HCEC 1CT (cell line): Measurements from ENCODE around the gene MBP.
A peak's percentile ranks its signal among the peaks of the same experiment; 100 is the strongest.

Experiments used
- DNase-seq: peaks from one replicate; pipeline ENCODE4 v3.0.0-alpha.2; 2017

MBP gene

GRCh38 chr18:77132369-77133050, at the start of gene MBP:
TSS of gene MBP (minus strand) at chr18:77132783. CDS start at chr18:77105261, 27,522 bp downstream.
- DNase-seq: no peak

DNA sequence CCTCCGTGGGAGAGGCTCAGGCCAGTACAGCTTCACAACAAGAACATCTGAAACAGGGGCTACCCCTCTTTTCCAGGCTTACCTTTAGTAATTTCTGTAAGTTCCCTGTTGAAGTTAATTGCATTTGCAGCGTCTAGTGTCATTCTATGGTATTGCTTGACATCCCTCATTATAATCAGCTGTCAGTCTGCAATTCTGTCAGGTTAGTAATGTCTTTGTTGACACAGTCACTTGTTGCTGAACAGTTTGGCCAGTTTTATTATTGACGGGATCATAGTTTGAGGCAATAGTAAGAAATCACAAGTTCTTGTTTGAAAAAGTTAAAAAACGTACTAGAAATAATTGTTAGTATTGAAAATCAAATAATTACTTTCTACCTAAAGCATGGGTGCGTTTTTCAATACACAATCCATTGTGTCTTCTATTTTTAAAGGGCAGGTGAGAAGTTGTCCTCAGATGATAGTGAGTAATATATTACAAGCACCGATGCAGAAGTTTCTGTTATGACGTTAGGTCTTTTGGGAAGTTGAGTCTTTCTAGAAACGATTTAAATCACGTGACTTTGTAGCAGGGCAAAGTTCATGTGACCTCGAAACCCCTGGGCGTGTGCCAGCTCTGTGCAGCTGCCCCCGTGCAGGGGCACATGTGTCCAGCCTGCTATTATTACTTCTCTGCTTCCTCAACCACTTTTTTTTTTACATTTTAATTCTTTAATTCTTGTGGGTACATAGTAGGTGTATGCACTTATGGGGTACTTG, 49.5 kb upstream of the MBP start:
- DNase-seq: no peak

GRCh38 chr18:77178559-77178958, 46.0 kb upstream of the MBP start:
- DNase-seq: no peak

DNA sequence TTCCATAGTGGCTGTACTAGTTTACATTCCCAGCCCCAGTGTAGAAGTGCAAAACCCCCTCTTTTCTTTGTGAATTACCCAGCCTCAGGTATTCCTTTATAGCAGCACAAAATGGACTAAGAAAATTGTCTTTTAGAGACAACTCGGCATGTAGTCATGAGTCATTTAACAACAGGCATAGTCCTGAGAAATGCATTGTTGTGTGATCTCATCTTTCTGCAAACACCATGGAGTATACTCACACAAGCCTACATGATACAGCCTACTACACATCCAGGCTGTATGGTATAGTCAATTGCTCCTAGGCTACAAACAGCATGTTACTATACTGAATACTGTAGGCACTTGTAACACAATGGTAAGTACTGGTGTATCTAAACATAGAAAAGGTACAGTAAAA, 44.4 kb upstream of the MBP start:
- DNase-seq: peak; percentile 45

GRCh38 chr18:77173275-77174030, 40.9 kb upstream of the MBP start:
- no peak for DNase-seq

DNA sequence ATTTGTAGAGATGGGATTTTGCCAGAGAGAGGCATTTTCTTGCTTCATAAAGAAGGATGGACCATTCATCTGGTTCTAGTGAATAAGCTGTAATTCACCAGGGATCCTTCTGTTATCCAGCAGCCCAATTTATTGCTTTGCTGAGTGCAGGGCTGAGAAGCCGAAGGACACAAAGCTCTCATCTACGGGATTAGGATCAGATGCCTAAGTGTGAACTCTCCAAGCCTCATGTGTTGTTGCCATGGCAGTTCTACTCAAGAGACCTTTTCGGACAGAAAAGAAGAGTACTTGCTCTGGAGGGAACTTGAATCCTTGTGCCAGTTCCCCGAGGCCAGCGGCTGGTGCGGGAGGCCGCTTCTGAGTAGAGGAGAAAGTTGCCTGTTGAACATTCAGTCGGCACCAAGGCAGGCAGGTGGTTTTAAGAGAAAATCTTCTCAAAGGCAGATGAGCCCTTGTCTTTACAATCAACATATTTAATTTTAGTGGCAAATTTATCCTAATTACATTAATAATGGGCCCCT, 38.4 kb upstream of the MBP start:
- no peak for DNase-seq

- no peak for DNase-seq
Measured at GRCh38 chr18:77168811-77169311, 36.3 kb upstream of the MBP start.

DNA sequence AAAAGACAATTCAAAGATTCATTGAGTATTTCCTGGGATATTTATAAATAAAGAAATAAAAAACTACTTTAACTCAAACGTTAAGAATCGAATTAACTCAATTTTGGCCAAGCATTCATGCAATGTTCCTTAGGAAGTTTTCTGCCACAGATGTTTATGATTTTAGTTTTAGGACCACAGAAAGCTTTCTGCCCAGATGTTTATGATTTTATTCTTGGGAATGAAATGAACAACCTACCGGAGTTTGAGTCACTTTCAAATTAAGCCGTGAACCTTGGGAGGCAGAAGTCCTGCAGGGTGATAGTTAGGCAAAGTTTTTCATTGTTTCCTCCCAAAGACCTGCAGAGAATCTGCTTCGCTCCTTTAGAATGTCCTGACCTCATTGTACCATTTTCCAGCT, 34.7 kb upstream of the MBP start:
- no peak for DNase-seq

DNA sequence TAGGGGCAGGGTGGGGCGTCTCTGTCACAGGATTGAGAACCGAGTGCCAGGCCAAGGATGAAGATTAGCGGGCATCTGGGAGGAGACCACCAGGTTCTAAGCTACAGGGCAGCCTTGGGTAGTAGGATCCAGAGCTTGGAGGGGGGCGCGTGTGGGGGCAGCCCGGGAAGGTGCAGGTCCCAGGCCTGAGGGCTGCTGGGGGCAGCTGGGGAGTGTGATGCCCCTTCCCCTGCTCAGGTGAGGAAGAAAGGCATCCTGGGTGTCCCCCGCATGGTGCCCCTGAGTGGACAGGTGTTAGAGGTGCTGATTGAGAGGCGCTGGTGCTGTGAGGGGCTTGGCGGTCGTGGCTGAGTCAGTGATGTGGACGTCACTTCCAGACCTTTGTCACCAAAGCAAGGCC, 33.9 kb upstream of the MBP start:
- no peak for DNase-seq

DNA sequence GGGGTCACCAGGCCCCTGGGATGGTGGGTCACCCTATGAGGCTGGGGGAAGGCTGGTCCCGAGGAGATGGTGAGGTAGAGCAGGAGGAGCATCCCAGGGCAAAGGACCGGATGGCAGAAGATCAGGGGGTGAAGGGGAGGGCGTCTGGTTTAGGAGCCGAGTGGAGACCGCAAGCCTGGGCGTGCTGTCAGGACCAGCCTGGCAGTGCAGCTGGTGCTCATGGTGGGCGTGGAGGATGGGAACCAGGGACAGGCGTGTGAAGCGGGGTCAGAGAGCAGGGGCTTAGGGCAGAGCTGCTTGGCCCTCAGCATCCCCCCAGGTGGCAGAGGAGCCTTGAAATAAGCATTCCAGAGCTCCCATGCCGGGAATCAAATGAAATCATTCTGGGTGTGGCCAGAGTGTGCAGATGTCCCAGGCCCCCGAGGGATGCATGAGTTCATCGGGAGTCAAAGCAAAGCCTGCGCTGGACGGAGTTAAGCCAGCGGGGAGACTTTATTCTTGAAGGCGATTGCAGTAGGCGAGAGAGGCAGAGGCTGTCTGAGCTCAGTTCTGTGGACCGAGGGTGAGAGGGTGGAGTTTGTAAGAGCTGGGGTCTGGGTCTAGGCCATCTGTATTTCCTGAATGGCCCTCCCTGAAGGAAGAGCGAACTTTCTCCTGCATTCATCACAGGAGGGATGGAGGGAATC, 33.1 kb upstream of the MBP start:
- no peak for DNase-seq

DNA sequence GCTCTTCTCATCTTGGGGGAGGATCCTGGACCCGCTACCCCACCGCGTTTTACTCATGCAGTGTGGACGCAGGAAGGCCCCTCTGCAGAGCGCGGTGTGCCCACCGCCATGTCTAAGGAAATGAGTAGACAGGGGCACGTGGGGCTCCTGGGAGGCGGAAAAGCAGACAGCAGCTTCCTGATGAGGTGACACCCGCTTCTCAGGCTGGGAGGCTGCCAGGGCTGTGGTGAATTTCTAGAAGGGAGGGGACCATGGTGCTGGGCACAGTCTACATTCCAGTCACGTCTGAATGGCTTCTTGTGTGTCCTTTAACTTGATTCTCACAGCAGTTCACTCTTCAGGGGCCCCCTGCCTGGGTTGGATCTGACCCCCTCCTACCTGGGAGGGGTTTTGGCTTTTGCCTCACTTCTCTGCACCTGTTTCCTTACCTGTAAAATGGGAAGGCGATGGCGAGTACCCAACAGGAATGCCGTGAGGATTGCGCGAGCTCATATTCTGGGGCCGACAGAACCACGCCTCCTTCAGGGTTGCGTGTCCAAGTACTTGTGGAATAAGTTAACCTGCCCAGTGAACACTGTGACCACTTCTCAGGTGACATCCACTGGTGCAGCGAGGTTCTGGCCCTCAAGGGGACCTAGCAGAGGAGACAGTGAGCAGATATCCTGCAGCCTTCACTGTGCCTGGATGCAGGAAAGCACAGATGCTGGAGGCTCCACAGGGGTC, 32.3 kb upstream of the MBP start:
- no peak for DNase-seq

DNA sequence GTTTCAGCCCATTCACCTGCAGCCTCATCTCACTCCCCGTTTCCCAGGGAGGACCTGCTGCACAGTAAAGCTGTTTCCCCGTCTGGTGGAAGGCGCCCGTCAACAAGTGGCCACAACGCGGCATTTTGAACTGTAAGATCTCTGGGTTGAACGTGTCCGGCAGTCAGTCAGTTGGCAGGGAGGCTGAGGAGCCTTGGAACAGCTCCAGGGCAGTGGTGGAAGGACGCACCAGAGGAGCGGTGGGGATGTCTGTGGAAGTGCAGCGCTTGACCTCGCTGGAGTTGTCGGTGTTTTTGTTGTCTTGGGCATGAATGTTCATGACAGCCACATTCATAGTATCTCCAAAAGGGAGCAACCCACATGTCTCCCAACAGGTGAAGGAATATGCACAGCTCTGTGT, 31.4 kb upstream of the MBP start:
- DNase-seq: no peak

DNA sequence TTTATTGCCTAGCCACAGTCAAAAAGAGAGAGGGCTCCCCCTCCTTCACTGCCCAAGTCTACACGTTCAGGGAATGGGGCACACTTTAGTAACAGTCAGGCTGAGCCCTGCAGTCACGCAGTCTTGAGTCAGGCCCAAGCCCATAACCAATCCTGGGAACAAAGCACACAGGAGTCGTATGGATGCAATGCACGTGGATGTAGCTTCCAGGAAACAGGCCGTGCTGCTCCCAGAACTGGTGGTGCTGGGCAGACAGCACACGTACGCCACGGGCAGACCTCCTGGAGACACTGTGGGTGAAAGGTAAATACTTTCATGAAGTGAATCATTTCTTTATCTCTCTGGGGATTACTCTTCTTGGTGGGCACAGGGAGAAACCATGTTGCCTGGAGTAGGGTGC, 30.0 kb upstream of the MBP start:
- DNase-seq: no peak

DNA sequence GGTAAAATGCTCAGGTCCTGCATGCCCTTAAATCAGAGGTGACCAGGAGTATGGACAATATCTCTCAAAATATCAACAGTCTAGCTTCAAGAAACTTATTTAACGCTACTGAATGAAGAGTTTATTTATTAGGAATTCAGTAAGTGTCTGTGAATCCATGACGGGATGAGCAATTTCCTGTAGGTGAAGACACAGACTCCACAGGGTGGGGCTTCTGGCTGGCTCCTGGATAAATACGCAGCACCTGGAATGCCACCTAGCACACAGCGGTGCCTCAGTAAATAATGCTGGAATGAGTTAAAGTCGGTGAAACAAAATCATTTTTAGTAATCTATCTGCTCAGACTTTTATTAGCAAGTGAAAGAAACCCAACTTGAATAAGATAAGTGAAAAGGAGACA, 29.4 kb upstream of the MBP start:
- no peak for DNase-seq

- DNase-seq: no peak
Measured at GRCh38 chr18:77161383-77161782, 28.8 kb upstream of the MBP start.

DNA sequence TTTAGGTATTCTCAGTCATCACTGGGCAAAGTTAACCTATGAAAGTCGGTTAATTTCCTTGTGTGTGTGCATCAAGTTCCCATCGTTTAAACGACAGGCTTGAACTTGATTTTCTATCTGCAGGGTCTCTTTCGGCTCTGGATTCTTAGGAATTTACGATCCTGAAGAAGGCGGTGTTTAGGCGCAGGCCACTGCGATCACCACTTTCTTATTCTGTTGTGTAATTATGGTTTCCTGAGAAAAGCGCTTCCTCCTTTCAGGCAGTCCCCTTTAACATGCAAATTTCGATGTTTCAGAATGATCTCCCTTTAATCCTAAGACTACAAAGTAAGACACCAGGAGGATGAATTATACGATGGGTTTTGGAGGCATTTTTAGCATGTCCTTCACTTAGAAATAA, 27.9 kb upstream of the MBP start:
- no peak for DNase-seq

DNA sequence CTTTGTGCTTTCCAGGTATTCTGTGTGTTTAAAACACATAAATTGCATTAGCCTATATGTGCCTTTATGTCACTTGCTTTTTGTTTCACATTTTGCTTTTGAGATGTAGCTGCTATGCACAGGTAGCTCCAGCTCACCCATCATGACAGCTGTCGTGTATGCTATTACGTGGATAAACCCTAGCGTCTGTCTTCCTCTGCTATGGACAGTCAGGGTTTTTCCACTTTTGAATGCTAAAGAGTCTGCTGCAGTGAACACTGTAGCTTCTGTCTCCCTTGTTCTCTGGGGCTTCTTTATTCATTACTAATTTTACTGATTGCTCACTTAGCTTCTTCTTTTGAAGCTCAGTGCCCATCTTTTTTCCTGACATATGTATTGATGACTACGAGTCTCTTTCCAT, 24.7 kb upstream of the MBP start:
- DNase-seq: no peak

DNA sequence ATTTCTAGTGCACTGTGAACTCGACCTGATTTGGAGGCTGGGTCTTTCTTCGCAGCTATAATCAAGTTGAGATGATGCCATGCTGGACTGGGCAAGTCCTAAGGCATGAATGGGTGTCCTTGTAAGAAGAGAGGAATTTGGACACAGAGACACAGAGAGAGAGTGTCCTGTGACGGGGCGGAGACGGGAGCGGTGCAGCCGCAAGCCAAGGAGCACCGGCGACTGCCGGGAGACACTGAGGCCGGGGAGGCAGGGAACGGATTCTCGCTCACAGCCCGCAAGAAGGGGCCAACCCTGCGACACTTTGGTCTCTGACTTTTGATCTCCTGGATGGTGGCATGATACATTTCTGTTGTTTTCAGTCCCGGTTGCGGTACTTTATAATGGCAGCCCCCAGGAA, 22.4 kb upstream of the MBP start:
- DNase-seq: no peak

- no peak for DNase-seq
Measured at GRCh38 chr18:77153404-77153803, 20.8 kb upstream of the MBP start.

DNA sequence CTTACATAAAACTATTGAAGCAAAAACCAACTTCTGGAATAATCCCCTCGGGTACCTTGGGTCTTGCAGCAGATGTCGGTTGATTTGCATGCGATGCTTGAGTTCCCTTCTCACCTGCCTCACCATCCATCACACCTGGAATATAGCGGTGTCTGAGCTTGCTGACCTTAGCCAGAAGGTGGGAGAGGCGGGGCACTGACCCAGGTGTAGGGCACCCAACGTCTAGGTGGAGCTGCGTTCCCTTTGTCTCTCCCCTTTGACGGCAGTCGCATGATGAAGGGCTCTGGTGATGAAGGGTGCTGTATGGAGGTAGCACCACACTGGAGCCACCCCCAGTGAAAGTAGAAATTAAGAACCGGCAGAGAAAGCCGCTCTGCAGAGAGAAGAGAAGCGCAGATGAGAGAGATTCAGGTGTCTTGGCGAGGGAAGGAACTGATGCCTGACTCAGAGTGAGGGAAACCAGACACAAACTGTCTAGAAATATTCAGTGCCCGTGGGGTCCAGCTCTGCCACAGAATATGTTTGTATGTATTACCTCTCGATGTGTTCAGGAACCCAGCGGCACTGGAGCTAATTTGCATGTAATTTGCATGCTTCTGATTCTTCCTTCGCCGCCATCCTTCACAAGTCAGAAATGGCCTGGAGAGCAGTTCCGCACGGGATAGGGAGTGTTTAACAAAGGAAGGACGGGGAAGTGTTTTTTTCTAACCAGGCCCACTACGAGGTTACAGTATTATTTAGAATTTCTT, 19.4 kb upstream of the MBP start:
- DNase-seq: no peak

- DNase-seq: no peak
Measured at GRCh38 chr18:77151033-77151771, 18.6 kb upstream of the MBP start.
